Stomach (tissue), 9 donors: Measurements from ENCODE around the gene SLC7A14. TPM values are rescaled to one million over a fixed set of nuclear protein-coding genes. Genes with fewer than 3 reads are reported as not detected.
A peak's percentile ranks its signal among the peaks of the same experiment; 100 is the strongest.

Experiments used
- DNase-seq, 2 donors: peaks; one replicate each; pipeline versions ENCODE4 v3.0.0 to v3.0.0-alpha.2; 2013 to 2019
- H3K27ac ChIP-seq, 5 donors: fragments of 200-600 bp in 4 of 5; sonication (generic) in 4 of 5; one replicate each; pipeline ENCODE4 v1.5.1; 2013 to 2019; ENCODE audit warnings: mild to moderate bottlenecking in 1 of 5, moderate library complexity in 1 of 5
- H3K27me3 ChIP-seq, 3 donors: fragments of 200-600 bp; sonication (generic); one replicate each; pipeline ENCODE4 v1.5.1; 2017 to 2019; ENCODE audit warnings: mixed run types in 1 of 3
- H3K36me3 ChIP-seq, 4 donors: fragments of 200-600 bp; sonication (generic); 1 replicate in 3 of 4; 2 replicates in 1 of 4; pipeline ENCODE4 v1.5.1; 2016 to 2019
- H3K4me1 ChIP-seq, 4 donors: fragments of 200-600 bp; sonication (generic); one replicate each; pipeline ENCODE4 v1.5.1; 2016 to 2019
- H3K4me3 ChIP-seq, 4 donors: fragments of 200-600 bp; sonication (generic) in 3 of 4; one replicate each; pipeline ENCODE4 v1.5.1; 2016 to 2019; ENCODE audit warnings: mild to moderate bottlenecking in 1 of 4
- H3K9me3 ChIP-seq, 4 donors: fragments of 200-600 bp; sonication (generic); one replicate each; pipeline ENCODE4 v1.5.1; 2016 to 2019
- CTCF ChIP-seq, 7 experiments: fragments of 450-650 bp in 4 of 7; fragments of 200-600 bp in 3 of 7; sonication (generic) in 3 of 7; IDR thresholded peaks; one replicate each; pipeline ENCODE4 v1.5.1; 2016 to 2019; ENCODE audit warnings: antibody characterized with exemption in 7 of 7, control low read depth in 2 of 7, mild to moderate bottlenecking in 1 of 7
- EP300 ChIP-seq: sonication (generic); formaldehyde crosslinking; IDR thresholded peaks from one replicate; pipeline ENCODE4 v1.6.1; 2017; ENCODE audit warnings: antibody characterized with exemption
- POLR2A ChIP-seq, 4 donors: fragments of 450-650 bp; IDR thresholded peaks; one replicate each; pipeline ENCODE4 v1.6.1; 2016; ENCODE audit warnings: antibody characterized with exemption in 4 of 4, control low read depth in 2 of 4, mild to moderate bottlenecking in 1 of 4, moderate library complexity in 1 of 4
- POLR2AphosphoS5 ChIP-seq, 3 donors: sonication (generic); formaldehyde crosslinking; IDR thresholded peaks; one replicate each; pipeline ENCODE4 v1.6.1; 2016; ENCODE audit warnings: antibody characterized with exemption in 3 of 3
- WGBS, 5 donors: extraction: QIAGEN DNeasy Blood & Tissue Kit in 3 of 5; methylation state at CpG; one replicate each; pipeline versions ENCODE4 v1.1.5 to v1.1.7; 2013 to 2018; 5-methylcytosine and 5-hydroxymethylcytosine counted together
- intact Hi-C: fragments of 100-400 bp; cut with DNase I; formaldehyde crosslinking; loops from one replicate; pipeline ENCODE4 v1.15.1; 2023; ENCODE audit warnings: low total_unique reads
- polyA plus RNA-seq, 3 donors: library from polyadenylated mRNA; stranded (reverse); fragments of 200-250 nt; gene quantifications; one replicate each; pipeline ENCODE4 v1.2.3, GENCODE V29; 2013
- total RNA-seq, 5 donors: library from RNA; depleted of rRNA; stranded (reverse); fragments of >200 nt; gene quantifications; one replicate each; pipeline versions ENCODE4 v1.1.0 to v1.2.3, GENCODE V29; 2014 to 2016
- donor health status: healthy with polysubstance abuse.
- donor health status: Bipolar disorder and iron deficiency.
- donor health status: healthy.

SLC7A14 gene
- total and polyA plus RNA-seq, 8 donors = 0.10 to 2.4 (median 0.43) TPM; not detected in 5

DNA sequence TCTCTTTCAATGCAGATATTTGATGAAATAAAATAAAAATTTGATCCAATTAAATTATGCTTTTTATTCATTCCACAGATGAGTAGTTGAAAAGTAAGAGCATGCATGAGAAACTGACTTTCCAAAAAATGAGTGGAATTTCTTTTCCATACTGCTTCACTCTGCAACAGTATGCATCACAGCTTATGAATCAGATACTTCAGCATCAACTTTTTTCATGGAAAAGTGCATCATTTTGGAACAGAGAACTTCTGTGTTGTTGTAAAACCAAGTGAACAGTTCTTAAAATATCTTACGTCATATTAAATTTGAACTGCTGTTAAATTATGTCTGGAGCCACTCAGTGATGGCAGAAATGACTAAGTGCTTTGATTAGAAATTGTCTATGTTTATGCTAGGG, 16.7 kb upstream of the SLC7A14 start:
- no peaks in the 10 kb centered on the region for H3K9me3 ChIP-seq
- WGBS, 5 donors = 81 to 100% (median 91%) methylated on average over 1 of the region's 1 CpG
- no peak overlapping the region for H3K27ac ChIP-seq
- TF ChIP-seq POLR2AphosphoS5 (IDR thresholded peaks at IDR 0.05) (no peak), POLR2A (IDR thresholded peaks at IDR 0.05) (no peak), CTCF (IDR thresholded peaks at IDR 0.05) (no peak), EP300 (no peak)
- H3K27me3 ChIP-seq = no peaks in the 10 kb centered on the region
- DNase-seq = no peak
- no peaks in the 10 kb centered on the region for H3K4me1 ChIP-seq
- intact Hi-C loops = no loop called here
- no peak overlapping the region for H3K4me3 ChIP-seq
- H3K36me3 ChIP-seq = no peaks in the 10 kb centered on the region

GRCh38 chr3:170600005-170600624, 14.2 kb upstream of the SLC7A14 start:
- intact Hi-C loops = no loop called here
- Histone ChIP-seq H3K36me3 (no peaks in the 10 kb centered on the region), H3K9me3 (no peaks in the 10 kb centered on the region), H3K27me3 (no peaks in the 10 kb centered on the region), H3K27ac (no peak overlapping the region), H3K4me1 (no peaks in the 10 kb centered on the region), H3K4me3 (no peak overlapping the region)
- WGBS, 5 donors = 13 to 18% (median 14%) methylated on average over 4 of the region's 4 CpGs
- no peak for DNase-seq
- no peak for TF ChIP-seq CTCF (IDR thresholded peaks at IDR 0.05)
- no peak for TF ChIP-seq POLR2A (IDR thresholded peaks at IDR 0.05)
- TF ChIP-seq POLR2AphosphoS5 (IDR thresholded peaks at IDR 0.05) = no peak
- TF ChIP-seq EP300 = no peak

GRCh38 chr3:170599091-170599490, 13.2 kb upstream of the SLC7A14 start:
- intact Hi-C loops = no loop called here
- Histone ChIP-seq H3K36me3 (no peaks in the 10 kb centered on the region), H3K4me3 (no peak overlapping the region), H3K27ac (no peak overlapping the region), H3K27me3 (no peaks in the 10 kb centered on the region), H3K9me3 (no peaks in the 10 kb centered on the region), H3K4me1 (no peaks in the 10 kb centered on the region)
- no peak for TF ChIP-seq CTCF (IDR thresholded peaks at IDR 0.05)
- no peak for TF ChIP-seq POLR2A (IDR thresholded peaks at IDR 0.05)
- no peak for TF ChIP-seq POLR2AphosphoS5 (IDR thresholded peaks at IDR 0.05)
- no peak for TF ChIP-seq EP300
- no peak for DNase-seq
- 31 to 56% (median 39%) methylated on average over 1 of the region's 1 CpG for WGBS, 5 donors

GRCh38 chr3:170598091-170598502, 12.2 kb upstream of the SLC7A14 start:
- TF ChIP-seq POLR2A (IDR thresholded peaks at IDR 0.05) (no peak), POLR2AphosphoS5 (IDR thresholded peaks at IDR 0.05) (no peak), CTCF (IDR thresholded peaks at IDR 0.05) (no peak), EP300 (no peak)
- Histone ChIP-seq H3K27ac (no peak overlapping the region), H3K27me3 (no peaks in the 10 kb centered on the region), H3K4me3 (no peak overlapping the region), H3K4me1 (no peaks in the 10 kb centered on the region), H3K9me3 (no peaks in the 10 kb centered on the region), H3K36me3 (no peaks in the 10 kb centered on the region)
- DNase-seq = peak in 1 of 2 donors; percentile 29
- intact Hi-C loops = no loop called here
